B cell (primary cell): ENCODE data around the gene HMGCS1. TPM values are rescaled to one million over a fixed set of nuclear protein-coding genes. Genes with fewer than 3 reads are reported as not detected.

Experiments
- ATAC-seq: fragments of 200-7000 bp; cut with Tn5 transposase; one replicate; pipeline ENCODE4 v1.10.0; 2021; ENCODE audit warnings: low read depth, mild to moderate bottlenecking, moderate number of reproducible peaks, moderate library complexity
- CTCF ChIA-PET: fragments of 350-600 bp; sonication (Branson Sonifier 250); formaldehyde crosslinking; loops from one replicate; lab custom pipeline; 2021; ENCODE audit warnings: antibody characterized with exemption, inconsistent platforms; lab: Charles Lee
- POLR2A ChIA-PET: fragments of 350-600 bp; sonication (Branson Sonifier 250); formaldehyde crosslinking; loops from one replicate; lab custom pipeline; 2021; ENCODE audit warnings: antibody characterized with exemption; lab: Charles Lee
- DNase-seq: peaks from one replicate; pipeline ENCODE4 v3.0.0; 2013
- H2AFZ ChIP-seq: 2 replicates; pipeline ENCODE4 v1.6.1; 2012; ENCODE audit warnings: mild to moderate bottlenecking, low read depth, low read length; ENCODE audit not compliant: insufficient read depth, poor library complexity, severe bottlenecking
- H3K27ac ChIP-seq, 2 donors: 1 replicate in 1 of 2; 2 replicates in 1 of 2; pipeline ENCODE4 v1.5.1; 2012 to 2013; ENCODE audit warnings: low read length in 2 of 2, mild to moderate bottlenecking in 2 of 2, moderate library complexity in 1 of 2
- H3K27me3 ChIP-seq, 4 experiments: fragments of 200-600 bp in 1 of 4; sonication (generic) in 1 of 4; replicated peaks in 1 of 4; 1 replicate in 2 of 4; 2 replicates in 2 of 4; pipeline versions ENCODE4 v1.6.1 to v1.7.0; 2013 to 2016; ENCODE audit warnings: low read length in 3 of 4, mild to moderate bottlenecking in 2 of 4, mixed read lengths in 1 of 4, moderate library complexity in 1 of 4; ENCODE audit not compliant: insufficient read depth in 4 of 4, control insufficient read depth in 3 of 4; ENCODE audit errors: control extremely low read depth in 1 of 4
- H3K36me3 ChIP-seq, 2 experiments: replicated peaks in 1 of 2; 1 replicate in 1 of 2; 2 replicates in 1 of 2; pipeline versions ENCODE4 v1.6.1 to v1.7.1; 2013; ENCODE audit warnings: low read length in 1 of 2; ENCODE audit not compliant: insufficient read depth in 2 of 2, control insufficient read depth in 1 of 2; ENCODE audit errors: control extremely low read depth in 1 of 2, extremely low read depth in 1 of 2
- H3K4me1 ChIP-seq, 2 donors: fragments of 200-600 bp in 1 of 2; sonication (generic) in 1 of 2; 1 replicate in 1 of 2; 2 replicates in 1 of 2; pipeline versions ENCODE4 v1.5.1 to v1.6.1; 2013 to 2017; ENCODE audit warnings: low read length in 2 of 2; ENCODE audit not compliant: control insufficient read depth in 2 of 2, insufficient read depth in 2 of 2
- H3K4me2 ChIP-seq: replicated peaks from 2 replicates; pipeline ENCODE3; 2012; ENCODE audit warnings: mild to moderate bottlenecking, low read depth, low read length; ENCODE audit not compliant: poor library complexity, severe bottlenecking
- H3K4me3 ChIP-seq, 5 experiments: fragments of 200-600 bp in 1 of 5; sonication (generic) in 1 of 5; 1 replicate in 3 of 5; 2 replicates in 2 of 5; pipeline versions ENCODE4 v1.5.1 to v1.7.0; 2011 to 2016; ENCODE audit warnings: low read length in 4 of 5, mild to moderate bottlenecking in 4 of 5, low read depth in 2 of 5, control low read depth in 1 of 5, moderate library complexity in 1 of 5; ENCODE audit not compliant: insufficient read depth in 1 of 5; ENCODE audit errors: control extremely low read depth in 1 of 5, extremely low read depth in 1 of 5
- H3K79me2 ChIP-seq: fragments of 200-600 bp; sonication (generic); one replicate; pipeline ENCODE4 v1.6.0; 2016; ENCODE audit warnings: low read length; ENCODE audit not compliant: control insufficient read depth, insufficient read depth
- H3K9ac ChIP-seq: fragments of 200-600 bp; sonication (generic); 2 replicates; pipeline ENCODE4 v1.6.1; 2017; ENCODE audit warnings: mild to moderate bottlenecking, low read length, moderate library complexity
- H3K9me3 ChIP-seq, 3 donors: one replicate each; pipeline versions ENCODE4 v1.6.1 to v1.7.1; 2013; ENCODE audit warnings: low read length in 2 of 3; ENCODE audit not compliant: control insufficient read depth in 2 of 3, insufficient read depth in 1 of 3; ENCODE audit errors: control extremely low read depth in 1 of 3
- H4K20me1 ChIP-seq: 2 replicates; pipeline ENCODE4 v1.6.0; 2012; ENCODE audit warnings: mild to moderate bottlenecking, low read length; ENCODE audit not compliant: insufficient read depth, control insufficient read depth, poor library complexity, severe bottlenecking
- H3K27ac Mint-ChIP-seq: one replicate; pipeline ENCODE4 v1.8.0; 2021; ENCODE audit warnings: mixed read lengths
- H3K27me3 Mint-ChIP-seq: one replicate; pipeline ENCODE4 v1.8.0; 2021; ENCODE audit warnings: mixed read lengths
- H3K4me1 Mint-ChIP-seq: one replicate; pipeline ENCODE4 v1.8.0; 2021; ENCODE audit warnings: mixed read lengths
- H3K4me3 Mint-ChIP-seq: one replicate; pipeline ENCODE4 v1.8.0; 2021; ENCODE audit warnings: mixed read lengths
- H3K9me3 Mint-ChIP-seq: one replicate; pipeline ENCODE4 v1.8.0; 2022; ENCODE audit warnings: mixed read lengths; ENCODE audit not compliant: insufficient read depth
- CTCF ChIP-seq: fragments of 200-600 bp; IDR thresholded peaks from one replicate; pipeline ENCODE4 v1.8.0; 2022; ENCODE audit warnings: antibody characterized with exemption, mild to moderate bottlenecking
- EZH2 ChIP-seq: IDR thresholded peaks from 2 replicates; pipeline ENCODE4 v1.6.1; 2012; ENCODE audit warnings: borderline replicate concordance, low read depth, mild to moderate bottlenecking, moderate library complexity, low read length; ENCODE audit not compliant: insufficient read depth, poor library complexity, severe bottlenecking
- WGBS: methylation state at CpG from one replicate; pipeline ENCODE4 v1.1.5; 2013; ENCODE audit warnings: missing lambda C conversion rate; ENCODE audit not compliant: insufficient coverage; 5-methylcytosine and 5-hydroxymethylcytosine counted together
- intact Hi-C: fragments of 100-400 bp; cut with micrococcal nuclease; formaldehyde crosslinking; loops from one replicate; pipeline ENCODE4 v1.10.0; 2022
- polyA plus RNA-seq: library from polyadenylated mRNA; depleted of rRNA; stranded (reverse); fragments of >200 nt; gene quantifications from 2 replicates; pipeline ENCODE4 v1.2.3, GENCODE V29; 2012
- total RNA-seq, 2 donors: library from RNA; stranded (reverse); fragments of 120-200 nt in 1 of 2; gene quantifications; 1 replicate in 1 of 2; 2 replicates in 1 of 2; pipeline versions ENCODE4 v1.2.3 to v1.2.4, GENCODE V29; 2013 to 2022

HMGCS1 gene
- total and polyA plus RNA-seq, 2 donors (not counting 1 experiment from before 2014, with no cell fraction given): 16.3 to 68.7 TPM

- Mint-ChIP-seq H3K4me3 (no peak overlapping the region), H3K4me1 (no peaks in the 10 kb centered on the region), H3K27me3 (peaks cover 40% of the 10 kb centered on the region), H3K9me3 (no peaks in the 10 kb centered on the region), H3K27ac (no peak overlapping the region)
- Histone ChIP-seq H3K4me3 (no peak overlapping the region), H4K20me1 (no peaks in the 10 kb centered on the region), H3K27me3 (no peaks in the 10 kb centered on the region), H3K79me2 (no peaks in the 10 kb centered on the region), H3K4me2 (no peak overlapping the region), H3K36me3 (no peaks in the 10 kb centered on the region), H3K27ac (no peak overlapping the region), H3K4me1 (no peaks in the 10 kb centered on the region), H3K9me3 (peaks cover 0 to 5% (median 0%) of the 10 kb centered on the region in 3 donors), H2AFZ (no peak overlapping the region), H3K9ac (no peak overlapping the region)
- DNase-seq: no peak
- no peak for ATAC-seq
- no peak for TF ChIP-seq CTCF
- TF ChIP-seq EZH2: no peak
- ChIA-PET POLR2A (no interaction called here), CTCF (no interaction called here)
- intact Hi-C loops: no loop called here
Measured at GRCh38 chr5:43273552-43273951, 39.7 kb downstream of the HMGCS1 start.

GRCh38 chr5:43270645-43271044 is 42.6 kb downstream of the HMGCS1 start:
- DNase-seq (no peak), ATAC-seq (no peak)
- peaks cover 0 to 14% (median 0%) of the 10 kb centered on the region in 3 donors for H3K9me3 ChIP-seq
- H3K4me1 ChIP-seq: no peaks in the 10 kb centered on the region
- H2AFZ ChIP-seq: no peak overlapping the region
- peaks cover 51% of the 10 kb centered on the region for H3K27me3 Mint-ChIP-seq
- H4K20me1 ChIP-seq: no peaks in the 10 kb centered on the region
- no CpG with 5 or more reads among the region's 1 CpG for WGBS
- no peaks in the 10 kb centered on the region for H3K4me1 Mint-ChIP-seq
- no peaks in the 10 kb centered on the region for H3K9me3 Mint-ChIP-seq
- no peaks in the 10 kb centered on the region for H3K79me2 ChIP-seq
- H3K36me3 ChIP-seq: no peaks in the 10 kb centered on the region
- H3K9ac ChIP-seq: no peak overlapping the region
- ChIA-PET POLR2A (no interaction called here), CTCF (no interaction called here)
- H3K27ac Mint-ChIP-seq: no peak overlapping the region
- H3K27ac ChIP-seq: no peak overlapping the region
- H3K4me2 ChIP-seq: no peak overlapping the region
- H3K27me3 ChIP-seq: peaks cover 0 to 4% (median 0%) of the 10 kb centered on the region in 4 experiments
- no peak overlapping the region for H3K4me3 Mint-ChIP-seq
- intact Hi-C loops: no loop called here
- H3K4me3 ChIP-seq: no peak overlapping the region
- TF ChIP-seq CTCF (no peak), EZH2 (no peak)
